HepG2 (cell line): Measurements from ENCODE around the gene NPNT. TPM values are rescaled to one million over a fixed set of nuclear protein-coding genes. Genes with fewer than 3 reads are reported as not detected.

Experiments used
- ATAC-seq: fragments of 200-7000 bp; cut with Tn5 transposase; 3 replicates; pipeline ENCODE4 v1.9.1; 2020; ENCODE audit warnings: mild to moderate bottlenecking, moderate library complexity
- BruUV-seq: library from RNA; stranded (reverse); fragments of 400-500 nt; replicated peaks from 2 replicates; lab custom pipeline; 2021; lab: Mats Ljungman, UMichigan
- CTCF ChIA-PET: fragments of 300-600 bp; formaldehyde crosslinking; extraction: SDS; loops from one replicate; lab custom pipeline; 2021; ENCODE audit warnings: low total read pairs, inconsistent platforms, low intra/inter-chr PET ratio; lab: Yijun Ruan, JAX
- POLR2A ChIA-PET: fragments of 350-600 bp; sonication (Branson Sonifier 250); formaldehyde crosslinking; loops from one replicate; lab custom pipeline; 2020; ENCODE audit warnings: antibody characterized with exemption, inconsistent platforms; lab: Yijun Ruan, JAX
- DNase-seq: peaks from one replicate; pipeline ENCODE4 v3.0.0-alpha.2; 2015; ENCODE audit warnings: low spot score
- FAIRE-seq: peaks from 3 replicates; lab custom pipeline; 2011; peaks lifted over from hg19 to GRCh38; lab: Jason Lieb, UNC
- H2AFZ ChIP-seq: one replicate; pipeline ENCODE4 v1.6.1; 2011; ENCODE audit warnings: low read length, inconsistent platforms
- H3K27ac ChIP-seq: fragments of 300-600 bp; 3 replicates; pipeline ENCODE4 v1.8.0; 2011; ENCODE audit warnings: mixed run types, mild to moderate bottlenecking, mixed read lengths, low read length, inconsistent platforms; ENCODE audit not compliant: insufficient read depth; ENCODE audit errors: extremely low read length
- H3K27me3 ChIP-seq, 2 experiments: fragments of 200-600 bp in 1 of 2; 2 replicates in 1 of 2; 3 replicates in 1 of 2; pipeline versions ENCODE4 v1.6.0 to v1.8.0; 2011; ENCODE audit warnings: low read length in 2 of 2, mild to moderate bottlenecking in 2 of 2, moderate library complexity in 2 of 2, inconsistent platforms in 1 of 2; ENCODE audit not compliant: insufficient read depth in 2 of 2, control insufficient read depth in 1 of 2
- H3K36me3 ChIP-seq, 2 experiments: fragments of 200-600 bp in 1 of 2; replicated peaks in 1 of 2; 2 replicates in 1 of 2; 3 replicates in 1 of 2; pipeline versions ENCODE4 v1.5.1 to v1.8.0; 2011; ENCODE audit warnings: low read length in 2 of 2, inconsistent platforms in 1 of 2; ENCODE audit not compliant: insufficient read depth in 2 of 2, control insufficient read depth in 1 of 2
- H3K4me1 ChIP-seq: 2 replicates; pipeline ENCODE4 v1.5.1; 2012; ENCODE audit warnings: low read length, inconsistent platforms; ENCODE audit not compliant: insufficient read depth
- H3K4me2 ChIP-seq: 2 replicates; pipeline ENCODE4 v1.6.0; 2011; ENCODE audit warnings: low read depth, low read length, inconsistent platforms
- H3K4me3 ChIP-seq, 3 experiments: fragments of 200-600 bp in 1 of 3; sonication (generic), shearing (Covaris generic) in 1 of 3; replicated peaks in 1 of 3; 2 replicates each; pipeline ENCODE4 v1.5.1; 2011 to 2016; ENCODE audit warnings: low read length in 3 of 3, inconsistent platforms in 2 of 3, low read depth in 2 of 3, mild to moderate bottlenecking in 2 of 3, control low read depth in 1 of 3, mixed read lengths in 1 of 3; ENCODE audit not compliant: insufficient read depth in 1 of 3
- H3K79me2 ChIP-seq: one replicate; pipeline ENCODE4 v1.6.1; 2011; ENCODE audit warnings: low read length, inconsistent platforms; ENCODE audit not compliant: insufficient read depth
- H3K9ac ChIP-seq: 2 replicates; pipeline ENCODE4 v1.6.0; 2011; ENCODE audit warnings: mild to moderate bottlenecking, low read depth, low read length, inconsistent platforms; ENCODE audit not compliant: insufficient read depth
- H3K9me3 ChIP-seq: 2 replicates; pipeline ENCODE4 v1.5.1; 2012; ENCODE audit warnings: mild to moderate bottlenecking, low read length
- H4K20me1 ChIP-seq: 2 replicates; pipeline ENCODE4 v1.6.0; 2011; ENCODE audit warnings: inconsistent platforms, mild to moderate bottlenecking, low read length, moderate library complexity; ENCODE audit not compliant: insufficient read depth
- CREB3 ChIP-seq: sonication (generic); formaldehyde crosslinking; IDR thresholded peaks from 2 replicates; pipeline ENCODE4 v1.5.0; 2020; ENCODE audit warnings: missing genetic modification reagents
- DMAP1 ChIP-seq: IDR thresholded peaks from 2 replicates; pipeline ENCODE4 v1.6.1; 2016
- EZH2 ChIP-seq: conservative IDR thresholded peaks from 2 replicates; pipeline ENCODE4 v1.6.1; 2012; ENCODE audit warnings: mild to moderate bottlenecking, low read depth, low read length, moderate library complexity
- HMG20A ChIP-seq: IDR thresholded peaks from 2 replicates; pipeline ENCODE4 v1.6.1; 2016; ENCODE audit warnings: borderline replicate concordance
- IKZF5 ChIP-seq: IDR thresholded peaks from 2 replicates; pipeline ENCODE4 v1.6.1; 2018; ENCODE audit warnings: missing genetic modification reagents, mild to moderate bottlenecking, missing compliant biosample characterization
- KAT2B ChIP-seq: fragments of 150-350 bp; IDR thresholded peaks from 2 replicates; pipeline ENCODE4 v1.6.1; 2014; ENCODE audit warnings: low read depth, low read length, borderline replicate concordance
- KDM3A ChIP-seq: IDR thresholded peaks from 2 replicates; pipeline ENCODE4 v1.6.1; 2018; ENCODE audit warnings: low read depth, missing compliant biosample characterization
- MNT ChIP-seq: fragments of 450-650 bp; IDR thresholded peaks from 2 replicates; pipeline ENCODE4 v1.6.1; 2016
- SAFB2 ChIP-seq: sonication (generic); formaldehyde crosslinking; IDR thresholded peaks from 2 replicates; pipeline ENCODE4 v1.5.1; 2020; ENCODE audit warnings: missing genetic modification reagents, low read depth, mild to moderate bottlenecking, borderline replicate concordance
- SP4 ChIP-seq: sonication (generic); formaldehyde crosslinking; IDR thresholded peaks from 2 replicates; pipeline ENCODE4 v1.8.1; 2023; ENCODE audit warnings: mild to moderate bottlenecking, missing genetic modification reagents
- SRY ChIP-seq: sonication (generic); formaldehyde crosslinking; IDR thresholded peaks from 2 replicates; pipeline ENCODE4 v1.8.0; 2022; ENCODE audit warnings: mild to moderate bottlenecking, missing genetic modification reagents
- TP53 ChIP-seq: sonication (generic); formaldehyde crosslinking; conservative IDR thresholded peaks from 2 replicates; pipeline ENCODE4 v1.4.0; 2020; ENCODE audit warnings: missing genetic modification reagents
- ZC3H13 ChIP-seq: sonication (generic); formaldehyde crosslinking; IDR thresholded peaks from 2 replicates; pipeline ENCODE4 v1.8.1; 2023; ENCODE audit warnings: mild to moderate bottlenecking, missing genetic modification reagents, moderate library complexity
- ZNF121 ChIP-seq: sonication (generic); formaldehyde crosslinking; IDR thresholded peaks from 2 replicates; pipeline ENCODE4 v1.5.0; 2020; ENCODE audit warnings: mild to moderate bottlenecking, missing genetic modification reagents
- ZNF317 ChIP-seq: sonication (generic); formaldehyde crosslinking; IDR thresholded peaks from 2 replicates; pipeline ENCODE4 v1.5.0; 2020; ENCODE audit warnings: mild to moderate bottlenecking, missing genetic modification reagents
- ZNF367 ChIP-seq: sonication (generic); formaldehyde crosslinking; IDR thresholded peaks from 2 replicates; pipeline ENCODE4 v1.4.0; 2020; ENCODE audit warnings: missing genetic modification reagents, borderline replicate concordance
- ZNF616 ChIP-seq: sonication (generic); formaldehyde crosslinking; IDR thresholded peaks from 2 replicates; pipeline ENCODE4 v1.5.0; 2020; ENCODE audit warnings: low read depth, mild to moderate bottlenecking, missing genetic modification reagents
- ZNF644 ChIP-seq: IDR thresholded peaks from 2 replicates; pipeline ENCODE4 v1.6.1; 2016; ENCODE audit warnings: low read depth
- WGBS: methylation state at CpG from one replicate; pipeline ENCODE4 v1.1.6; 2017; ENCODE audit warnings: low lambda C conversion rate; 5-methylcytosine and 5-hydroxymethylcytosine counted together
- in situ Hi-C: cut with HindIII; loops from 2 replicates; pipeline ENCODE4 v1.10.0; 2017; ENCODE audit warnings: low pct_unique_long_range_greater_than_20kb; ENCODE audit not compliant: extremely low pct_ligation_motif_present
- intact Hi-C: fragments of 100-400 bp; cut with micrococcal nuclease; formaldehyde crosslinking; loops from one replicate; pipeline ENCODE4 v1.10.0; 2022; ENCODE audit not compliant: unreplicated experiment
- polyA plus RNA-seq, 8 experiments: library from polyadenylated mRNA; depleted of rRNA in 3 of 8; stranded (reverse) in 7 of 8; unstranded in 1 of 8; fragments of >200 nt; fragmentation: Illumina TruSeq in 4 of 8; extraction: Trizol in 4 of 8; gene quantifications; 2 replicates each; pipeline versions ENCODE4 v1.2.1 to v1.2.3, GENCODE V29; 2011 to 2016; ENCODE audit warnings: low read depth in 4 of 8, missing spikeins in 1 of 8, mixed read lengths in 1 of 8; ENCODE audit not compliant: insufficient read depth in 1 of 8
- total RNA-seq, 5 experiments: library from RNA; depleted of rRNA; stranded (reverse); fragments of >200 nt; fragmentation: Illumina TruSeq; extraction: Trizol; gene quantifications; 2 replicates each; pipeline ENCODE4 v1.2.3, GENCODE V29; 2016; ENCODE audit warnings: low read depth in 1 of 5

Gene NPNT
- total and polyA plus RNA-seq, 2 of the 13 experiments (the other 11 are each of a cell fraction or from before 2014, with no cell fraction given): 1.1 to 19.1 TPM

- no peak for FAIRE-seq
- H2AFZ ChIP-seq: no peak overlapping the region
- no TSS peak for BruUV-seq
- H3K36me3 ChIP-seq: no peaks in the 10 kb centered on the region
- intact Hi-C loops: no loop called here
- CTCF ChIA-PET: no interaction called here
- H3K4me2 ChIP-seq: no peak overlapping the region
- H3K79me2 ChIP-seq: no peaks in the 10 kb centered on the region
- in situ Hi-C loops: no loop called here
- POLR2A ChIA-PET: no interaction called here
- DNase-seq: no peak
- ATAC-seq: no peak
- no peak overlapping the region for H3K27ac ChIP-seq
- H3K9ac ChIP-seq: no peak overlapping the region
- H3K27me3 ChIP-seq: no peaks in the 10 kb centered on the region
- TF ChIP-seq HMG20A (CRISPR knock-in tag): no peak
- H3K9me3 ChIP-seq: no peaks in the 10 kb centered on the region
- no peaks in the 10 kb centered on the region for H4K20me1 ChIP-seq
- H3K4me3 ChIP-seq: no peak overlapping the region
- H3K4me1 ChIP-seq: peaks cover 7% of the 10 kb centered on the region; the same call in 1 of the 2 replicates
- 52% methylated on average over 2 of the region's 2 CpGs for WGBS
Measured at GRCh38 chr4:105909787-105910281, 14.6 kb downstream of the NPNT start.

GRCh38 chr4:105911426-105911825 lies 16.2 kb downstream of the NPNT start:
- Histone ChIP-seq H2AFZ (no peak overlapping the region), H3K4me2 (no peak overlapping the region), H3K27me3 (no peaks in the 10 kb centered on the region), H4K20me1 (no peaks in the 10 kb centered on the region), H3K36me3 (no peaks in the 10 kb centered on the region), H3K27ac (no peak overlapping the region), H3K9me3 (no peaks in the 10 kb centered on the region), H3K4me1 (peaks cover 7% of the 10 kb centered on the region; the same call in 1 of the 2 replicates), H3K79me2 (no peaks in the 10 kb centered on the region), H3K9ac (no peak overlapping the region), H3K4me3 (no peak overlapping the region)
- BruUV-seq: no TSS peak
- ChIA-PET POLR2A (no interaction called here), CTCF (no interaction called here)
- FAIRE-seq (no peak), ATAC-seq (no peak), DNase-seq (no peak)
- intact Hi-C loops: no loop called here
- TF ChIP-seq DMAP1 (CRISPR knock-in tag): no peak
- no peak for TF ChIP-seq ZNF121 (CRISPR knock-in tag)
- no peak for TF ChIP-seq SAFB2 (CRISPR knock-in tag)
- TF ChIP-seq TP53 (CRISPR knock-in tag): no peak
- TF ChIP-seq SP4 (CRISPR knock-in tag): no peak
- no peak for TF ChIP-seq EZH2
- TF ChIP-seq ZNF367: no peak
- no peak for TF ChIP-seq IKZF5 (CRISPR knock-in tag)
- TF ChIP-seq ZNF616 (CRISPR knock-in tag): no peak
- TF ChIP-seq ZC3H13 (CRISPR knock-in tag): no peak
- TF ChIP-seq MNT: no peak
- TF ChIP-seq SRY (CRISPR knock-in tag): no peak
- no peak for TF ChIP-seq ZNF644 (CRISPR knock-in tag)
- no peak for TF ChIP-seq CREB3 (CRISPR knock-in tag)
- no peak for TF ChIP-seq ZNF317
- no peak for TF ChIP-seq KAT2B
- no peak for TF ChIP-seq KDM3A (CRISPR knock-in tag)
- in situ Hi-C loops: no loop called here
